NCI-H526 (cell line): ENCODE results near the gene CFHR1.

Experiments
- DNase-seq, 2 experiments: peaks; one replicate each; lab custom pipeline; 2025; lab: John Stamatoyannopoulos, UW

The CFHR1 gene

GRCh38 chr1:196877964-196878363, 58.4 kb downstream of the CFHR1 start:
- no peak for DNase-seq
